ENCODE results near the gene SLC22A1. TPM values are rescaled to one million over a fixed set of nuclear protein-coding genes. Genes with fewer than 3 reads are reported as not detected.

The SLC22A1 gene
- total RNA-seq, 1 donor from 2014 or later, result 0.27 TPM

DNA sequence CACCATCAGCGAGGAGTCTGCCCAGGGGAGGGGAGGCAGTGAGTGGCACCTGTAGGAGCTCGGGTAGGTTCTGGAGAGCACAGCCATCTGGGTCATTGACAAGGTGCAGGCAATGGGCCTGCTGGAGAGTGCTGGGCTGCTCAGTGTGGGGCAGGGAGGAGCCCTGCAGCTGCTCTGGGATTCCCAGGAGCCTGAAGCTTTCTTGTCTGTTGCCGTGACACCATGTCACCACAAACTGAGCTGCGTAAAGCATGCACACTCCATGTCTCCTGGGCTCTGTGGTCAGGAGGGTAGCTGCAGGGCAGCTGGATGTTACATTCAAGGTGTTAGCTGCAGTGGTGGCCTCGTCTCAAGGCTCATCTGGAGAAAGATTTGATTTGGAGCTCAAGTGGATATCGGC, 4.5 kb upstream of the SLC22A1 start:
- Histone ChIP-seq H3K27me3 (ENCODE audit: low read depth) (no peaks in the 10 kb centered on the region), H3K4me3 (no peak overlapping the region), H3K4me1 (no peaks in the 10 kb centered on the region), H3K9me3 (replicated peaks) (no peaks in the 10 kb centered on the region), H3K36me3 (peaks cover 25% of the 10 kb centered on the region), H3K27ac (replicated peaks) (no peak overlapping the region)
- no peak for DNase-seq
- intact Hi-C loops (cut with micrococcal nuclease), result no loop called here
- TF ChIP-seq, protein P1, sequence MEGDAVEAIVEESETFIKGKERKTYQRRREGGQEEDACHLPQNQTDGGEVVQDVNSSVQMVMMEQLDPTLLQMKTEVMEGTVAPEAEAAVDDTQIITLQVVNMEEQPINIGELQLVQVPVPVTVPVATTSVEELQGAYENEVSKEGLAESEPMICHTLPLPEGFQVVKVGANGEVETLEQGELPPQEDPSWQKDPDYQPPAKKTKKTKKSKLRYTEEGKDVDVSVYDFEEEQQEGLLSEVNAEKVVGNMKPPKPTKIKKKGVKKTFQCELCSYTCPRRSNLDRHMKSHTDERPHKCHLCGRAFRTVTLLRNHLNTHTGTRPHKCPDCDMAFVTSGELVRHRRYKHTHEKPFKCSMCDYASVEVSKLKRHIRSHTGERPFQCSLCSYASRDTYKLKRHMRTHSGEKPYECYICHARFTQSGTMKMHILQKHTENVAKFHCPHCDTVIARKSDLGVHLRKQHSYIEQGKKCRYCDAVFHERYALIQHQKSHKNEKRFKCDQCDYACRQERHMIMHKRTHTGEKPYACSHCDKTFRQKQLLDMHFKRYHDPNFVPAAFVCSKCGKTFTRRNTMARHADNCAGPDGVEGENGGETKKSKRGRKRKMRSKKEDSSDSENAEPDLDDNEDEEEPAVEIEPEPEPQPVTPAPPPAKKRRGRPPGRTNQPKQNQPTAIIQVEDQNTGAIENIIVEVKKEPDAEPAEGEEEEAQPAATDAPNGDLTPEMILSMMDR (IDR thresholded peaks at IDR 0.05; ENCODE audit: borderline replicate concordance), result no peak

DNA sequence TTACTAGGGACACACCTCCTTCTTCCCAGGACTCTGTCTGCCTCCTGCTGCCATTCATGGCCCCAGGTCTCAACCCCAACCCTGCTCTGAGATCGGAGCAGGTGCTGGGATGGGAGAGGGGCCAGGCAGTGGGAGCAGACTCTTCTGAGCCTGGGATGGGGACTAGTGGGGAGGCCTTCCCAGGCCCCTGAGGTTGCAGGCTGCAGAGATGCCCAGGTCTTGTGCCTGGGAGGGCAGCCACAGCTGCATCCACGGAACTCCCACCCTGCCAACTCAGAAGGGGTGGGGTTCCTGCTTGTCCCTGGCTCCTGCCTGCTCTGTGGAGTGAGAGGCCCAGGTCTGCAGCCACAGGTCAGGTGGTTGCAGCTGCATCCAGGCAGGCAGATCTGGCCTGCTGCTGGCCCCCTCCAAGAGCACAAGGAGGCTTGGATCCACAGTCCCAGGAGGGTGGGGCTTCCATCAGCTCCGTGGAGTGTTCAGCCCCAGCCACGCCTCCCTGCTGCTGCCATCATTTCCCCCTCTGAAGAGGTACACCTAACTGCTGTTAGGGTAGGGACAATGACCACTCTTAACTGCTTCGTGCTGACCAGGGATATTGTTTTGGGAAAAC, 2.9 kb upstream of the SLC22A1 start:
- H3K4me3 ChIP-seq, result no peak overlapping the region
- TF ChIP-seq, protein P1 (IDR thresholded peaks at IDR 0.05; ENCODE audit: borderline replicate concordance), result no peak
- no peaks in the 10 kb centered on the region for H3K9me3 ChIP-seq (replicated peaks)
- H3K27ac ChIP-seq (replicated peaks), result no peak overlapping the region
- H3K36me3 ChIP-seq, result peaks cover 16% of the 10 kb centered on the region
- H3K27me3 ChIP-seq (ENCODE audit: low read depth), result no peaks in the 10 kb centered on the region
- no peaks in the 10 kb centered on the region for H3K4me1 ChIP-seq
- intact Hi-C loops (cut with micrococcal nuclease), result no loop called here
- no peak for DNase-seq

DNA sequence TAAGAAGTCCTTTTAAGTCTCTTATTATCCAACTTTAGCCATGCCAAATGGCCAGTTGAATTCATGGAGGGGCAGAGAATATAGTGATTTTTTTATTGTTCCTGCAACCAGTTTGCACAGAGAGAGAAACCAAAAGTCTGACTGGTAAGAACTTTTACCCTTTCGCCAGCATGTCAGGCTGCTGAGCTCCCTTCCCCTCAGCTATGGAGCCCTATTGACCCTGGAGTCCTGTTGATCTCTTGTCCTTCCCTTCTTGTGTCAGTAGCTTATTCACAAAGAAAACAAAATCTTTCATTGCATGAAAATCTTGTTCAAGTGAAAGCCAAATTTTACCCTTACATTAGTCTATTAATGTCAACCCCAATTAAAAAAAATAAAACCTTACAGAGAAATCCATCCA, 1.5 kb upstream of the SLC22A1 start:
- Histone ChIP-seq H3K36me3 (peaks cover 13% of the 10 kb centered on the region), H3K27ac (replicated peaks) (no peak overlapping the region), H3K27me3 (ENCODE audit: low read depth) (no peaks in the 10 kb centered on the region), H3K4me3 (no peak overlapping the region), H3K4me1 (no peaks in the 10 kb centered on the region), H3K9me3 (replicated peaks) (no peaks in the 10 kb centered on the region)
- intact Hi-C loops (cut with micrococcal nuclease), result no loop called here
- TF ChIP-seq, protein P1 (IDR thresholded peaks at IDR 0.05; ENCODE audit: borderline replicate concordance), result no peak
- DNase-seq, result no peak

DNA sequence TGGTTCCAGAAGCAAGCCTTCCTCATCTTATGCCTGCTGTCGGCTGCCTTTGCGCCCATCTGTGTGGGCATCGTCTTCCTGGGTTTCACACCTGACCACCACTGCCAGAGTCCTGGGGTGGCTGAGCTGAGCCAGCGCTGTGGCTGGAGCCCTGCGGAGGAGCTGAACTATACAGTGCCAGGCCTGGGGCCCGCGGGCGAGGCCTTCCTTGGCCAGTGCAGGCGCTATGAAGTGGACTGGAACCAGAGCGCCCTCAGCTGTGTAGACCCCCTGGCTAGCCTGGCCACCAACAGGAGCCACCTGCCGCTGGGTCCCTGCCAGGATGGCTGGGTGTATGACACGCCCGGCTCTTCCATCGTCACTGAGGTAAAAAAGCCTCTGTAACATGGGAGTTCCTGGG, 366 bp downstream of the SLC22A1 start:
- intact Hi-C loops (cut with micrococcal nuclease), result no loop called here
- H3K4me3 ChIP-seq, result no peak overlapping the region
- H3K27me3 ChIP-seq (ENCODE audit: low read depth), result no peaks in the 10 kb centered on the region
- TF ChIP-seq, protein P1 (IDR thresholded peaks at IDR 0.05; ENCODE audit: borderline replicate concordance), result no peak
- no peaks in the 10 kb centered on the region for H3K9me3 ChIP-seq (replicated peaks)
- peaks cover 13% of the 10 kb centered on the region for H3K36me3 ChIP-seq
- DNase-seq, result no peak
- no peak overlapping the region for H3K27ac ChIP-seq (replicated peaks)
- no peaks in the 10 kb centered on the region for H3K4me1 ChIP-seq

DNA sequence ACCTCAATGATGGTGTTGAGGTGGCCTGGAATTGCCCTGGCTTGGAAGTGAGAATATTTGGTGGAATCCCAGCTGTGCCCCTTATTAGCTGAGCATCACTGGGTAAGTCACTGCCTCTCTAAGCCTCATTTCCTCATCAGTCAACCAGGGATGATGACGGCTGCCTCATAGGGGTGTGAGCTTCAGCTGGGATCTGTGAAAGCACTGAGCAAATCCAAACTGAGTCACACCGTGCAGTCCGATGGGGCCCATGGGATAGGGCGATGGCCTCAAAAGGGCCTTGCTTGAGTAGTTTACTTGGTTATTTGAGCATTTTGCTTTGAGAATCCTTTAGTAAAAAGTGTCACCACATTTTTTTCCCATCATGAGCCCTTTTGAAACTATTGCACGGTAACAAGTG, 1.1 kb downstream of the SLC22A1 start:
- peaks cover 9% of the 10 kb centered on the region for H3K36me3 ChIP-seq
- H3K4me3 ChIP-seq, result no peak overlapping the region
- no peaks in the 10 kb centered on the region for H3K9me3 ChIP-seq (replicated peaks)
- intact Hi-C loops (cut with micrococcal nuclease), result no loop called here
- no peak for DNase-seq
- no peaks in the 10 kb centered on the region for H3K27me3 ChIP-seq (ENCODE audit: low read depth)
- H3K27ac ChIP-seq (replicated peaks), result no peak overlapping the region
- TF ChIP-seq, protein P1 (IDR thresholded peaks at IDR 0.05; ENCODE audit: borderline replicate concordance), result no peak
- H3K4me1 ChIP-seq, result no peaks in the 10 kb centered on the region

Measured in left ventricle myocardium inferior (tissue), 1 donor.